Testis (tissue), 3 donors: ENCODE measurements around the gene SP3. TPM values are rescaled to one million over a fixed set of nuclear protein-coding genes. Genes with fewer than 3 reads are reported as not detected.

ENCODE experiments used
- DNase-seq: peaks from one replicate; pipeline ENCODE4 v3.0.0-alpha.2; 2019
- H3K27ac ChIP-seq, 2 donors: fragments of 200-600 bp; sonication (generic); one replicate each; pipeline ENCODE4 v1.5.1; 2019
- H3K27me3 ChIP-seq: fragments of 200-600 bp; sonication (generic); one replicate; pipeline ENCODE4 v1.5.1; 2019
- H3K36me3 ChIP-seq: fragments of 200-600 bp; sonication (generic); one replicate; pipeline ENCODE4 v1.5.1; 2017; ENCODE audit warnings: low read depth; ENCODE audit errors: missing control alignments
- H3K4me1 ChIP-seq: fragments of 200-600 bp; sonication (generic); one replicate; pipeline ENCODE4 v1.5.1; 2019
- H3K4me3 ChIP-seq, 2 donors: fragments of 200-600 bp; sonication (generic); one replicate each; pipeline ENCODE4 v1.5.1; 2017 to 2019
- H3K9me3 ChIP-seq: fragments of 200-600 bp; sonication (generic); one replicate; pipeline ENCODE4 v1.5.1; 2017
- CTCF ChIP-seq, 3 experiments: fragments of 450-650 bp in 2 of 3; fragments of 200-600 bp in 1 of 3; sonication (generic) in 1 of 3; IDR thresholded peaks; one replicate each; pipeline ENCODE4 v1.5.1; 2016 to 2019; ENCODE audit warnings: antibody characterized with exemption in 3 of 3, mild to moderate bottlenecking in 2 of 3, moderate library complexity in 1 of 3
- POLR2A ChIP-seq: fragments of 450-650 bp; IDR thresholded peaks from one replicate; pipeline ENCODE4 v1.6.1; 2017; ENCODE audit warnings: antibody characterized with exemption, mild to moderate bottlenecking, moderate library complexity
- WGBS, 2 donors: methylation state at CpG; one replicate each; pipeline ENCODE4 v1.1.5; 2018; 5-methylcytosine and 5-hydroxymethylcytosine counted together
- intact Hi-C: fragments of 100-400 bp; cut with DNase I; formaldehyde crosslinking; loops from one replicate; pipeline ENCODE4 v1.15.1; 2023; ENCODE audit warnings: low total_unique reads
- polyA plus RNA-seq: library from polyadenylated mRNA; stranded (reverse); fragments of 350-450 nt; fragmentation: Illumina TruSeq; extraction: RNeasy Lipid Tissue Mini Kit (QIAGEN cat#74804); gene quantifications from one replicate; pipeline ENCODE4 v1.2.3, GENCODE V29; 2014; ENCODE audit warnings: low read depth, low replicate concordance; ENCODE audit not compliant: insufficient read depth
- total RNA-seq, 2 donors: library from RNA; depleted of rRNA; stranded (reverse); fragments of >200 nt; gene quantifications; one replicate each; pipeline ENCODE4 v1.2.3, GENCODE V29; 2016

SP3 gene
- total and polyA plus RNA-seq, 3 donors from 2014 or later: 48.1 to 142 (median 135) TPM

DNA sequence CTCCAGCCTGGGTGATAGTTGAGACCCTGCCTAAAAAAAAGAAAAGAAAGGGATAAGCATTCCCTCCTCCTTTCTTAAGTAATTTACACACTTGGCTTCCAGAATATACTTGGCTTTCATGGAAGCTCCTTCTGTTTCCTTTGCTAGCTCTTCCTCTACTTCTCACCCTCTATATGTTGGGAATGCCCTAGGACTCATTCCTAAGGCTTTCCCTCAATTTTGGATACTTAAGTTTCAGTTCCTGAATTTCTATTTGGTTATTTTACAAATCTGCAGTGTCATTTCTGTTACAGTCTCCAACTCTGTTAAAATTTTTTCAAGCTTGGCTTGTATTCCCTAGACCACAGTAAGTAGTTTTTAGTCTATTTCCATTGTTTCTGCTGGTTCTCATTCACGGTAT lies 23.6 kb downstream of the SP3 start:
- peaks cover 8% of the 10 kb centered on the region for H3K4me1 ChIP-seq
- 71 to 91% methylated on average over 1 of the region's 1 CpG for WGBS, 2 donors

DNA sequence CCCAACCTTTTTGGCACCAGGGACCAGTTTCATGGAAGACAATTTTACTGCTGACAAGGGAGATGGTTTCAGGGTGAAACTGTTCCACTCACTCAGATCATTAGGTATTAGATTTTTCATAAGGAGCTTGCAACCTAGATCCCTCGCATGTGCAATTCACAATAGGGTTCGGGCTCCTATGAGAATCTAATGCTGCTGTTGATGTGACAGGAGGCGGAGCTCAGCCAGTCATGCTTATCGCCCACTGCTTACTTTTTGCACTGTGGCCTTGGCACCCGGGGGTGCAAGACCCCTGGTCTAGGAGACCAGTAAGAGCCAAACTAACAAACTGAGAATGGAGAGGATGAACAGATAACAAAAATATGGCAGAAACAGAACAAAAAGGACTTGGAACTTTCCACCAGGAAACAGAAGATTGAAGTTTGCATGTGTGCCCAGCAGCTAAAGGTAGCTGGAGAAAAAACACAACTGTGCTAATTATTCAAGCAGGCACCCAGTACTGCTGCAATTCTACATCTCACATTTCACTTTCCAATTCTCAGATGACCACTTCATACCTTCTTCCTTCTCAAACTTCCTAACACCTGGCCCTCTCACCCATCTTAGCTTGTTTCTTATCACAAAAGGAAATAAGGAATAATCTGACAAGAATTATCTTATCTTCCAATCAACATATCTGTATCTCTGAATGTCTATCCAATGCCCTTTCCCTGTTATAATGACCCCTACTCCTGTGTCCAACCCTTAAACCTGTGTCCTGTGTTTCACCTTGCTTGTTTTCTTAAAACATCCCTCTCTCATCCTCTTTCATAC lies 24.8 kb downstream of the SP3 start:
- Histone ChIP-seq H3K27me3 (no peaks in the 10 kb centered on the region), H3K4me3 (no peak overlapping the region), H3K4me1 (peaks cover 11% of the 10 kb centered on the region), H3K27ac (no peak overlapping the region), H3K9me3 (no peaks in the 10 kb centered on the region), H3K36me3 (no peaks in the 10 kb centered on the region)
- WGBS, 2 donors: 86 to 87% methylated on average over 4 to 5 of the region's 5 CpGs
- intact Hi-C loops: no loop called here
- DNase-seq: no peak
- TF ChIP-seq CTCF (IDR thresholded peaks at IDR 0.05) (no peak), POLR2A (no peak)

More for the DNA sequence above, 23.6 kb downstream of the SP3 start:
- Histone ChIP-seq H3K27ac (no peak overlapping the region), H3K27me3 (no peaks in the 10 kb centered on the region), H3K4me3 (no peak overlapping the region), H3K36me3 (no peaks in the 10 kb centered on the region), H3K9me3 (no peaks in the 10 kb centered on the region)
- intact Hi-C loops: no loop called here
- TF ChIP-seq CTCF (IDR thresholded peaks at IDR 0.05) (no peak), POLR2A (no peak)
- DNase-seq: no peak

GRCh38 chr2:173938700-173939384 lies 26.3 kb downstream of the SP3 start:
- TF ChIP-seq CTCF (IDR thresholded peaks at IDR 0.05) (no peak), POLR2A (no peak)
- H3K27me3 ChIP-seq: no peaks in the 10 kb centered on the region
- no peak for DNase-seq
- intact Hi-C loops: no loop called here
- WGBS, 2 donors: 96 to 98% methylated on average over 2 of the region's 2 CpGs
- H3K4me1 ChIP-seq: peaks cover 16% of the 10 kb centered on the region
- no peak overlapping the region for H3K27ac ChIP-seq
- H3K9me3 ChIP-seq: no peaks in the 10 kb centered on the region
- no peak overlapping the region for H3K4me3 ChIP-seq
- no peaks in the 10 kb centered on the region for H3K36me3 ChIP-seq

GRCh38 chr2:173935305-173935704 lies 29.9 kb downstream of the SP3 start:
- H3K36me3 ChIP-seq: no peaks in the 10 kb centered on the region
- 36 to 84% methylated on average over 1 of the region's 1 CpG for WGBS, 2 donors
- no peak overlapping the region for H3K27ac ChIP-seq
- H3K4me1 ChIP-seq: peaks cover 16% of the 10 kb centered on the region
- H3K4me3 ChIP-seq: no peak overlapping the region
- TF ChIP-seq POLR2A (no peak), CTCF (IDR thresholded peaks at IDR 0.05) (no peak)
- intact Hi-C loops: no loop called here
- H3K27me3 ChIP-seq: no peaks in the 10 kb centered on the region
- DNase-seq: no peak
- H3K9me3 ChIP-seq: no peaks in the 10 kb centered on the region
